Measurements from ENCODE around the gene NAMPT. TPM values are rescaled to one million over a fixed set of nuclear protein-coding genes. Genes with fewer than 3 reads are reported as not detected.

The NAMPT gene
- total and polyA plus RNA-seq, 11 donors, result 34.4 to 573 (median 131) TPM

DNA sequence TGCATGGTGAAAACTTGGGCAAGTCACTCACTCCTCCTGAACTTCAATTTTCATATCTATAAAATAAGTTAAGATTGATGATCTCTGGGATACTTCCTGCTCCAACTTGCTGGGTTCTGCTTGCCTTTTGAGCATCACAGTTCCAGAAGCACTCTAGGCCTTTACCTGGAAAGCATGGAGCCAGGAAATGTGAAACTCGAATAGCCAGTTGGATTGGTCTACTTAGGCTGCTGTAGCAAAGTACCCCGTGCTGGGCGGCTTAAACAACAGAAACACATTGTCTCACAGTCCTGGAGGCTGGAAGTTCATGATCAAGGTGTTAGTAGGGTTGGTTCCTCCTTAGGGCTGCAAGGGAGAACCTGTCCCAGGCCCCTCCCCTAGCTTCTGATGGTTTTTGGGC is 64.5 kb downstream of the NAMPT start:
- Histone ChIP-seq H3K36me3 (no peaks in the 10 kb centered on the region), H3K9me3 (no peaks in the 10 kb centered on the region), H3K4me1 (peaks cover 7 to 46% (median 27%) of the 10 kb centered on the region in 12 donors), H3K27ac (no peak overlapping the region), H3K4me3 (no peak overlapping the region), H3K27me3 (no peaks in the 10 kb centered on the region)
- DNase-seq (no peak), ATAC-seq (no peak)
- WGBS, 4 donors, result 88 to 97% (median 93%) methylated on average over 3 of the region's 3 CpGs
- intact Hi-C loops (cut with DNase I), result loop anchor here in 1 of 10 donors (5.0 kb wide), 1 partner anchor 52 kb away; no protein-coding TSS in a partner anchor
- TF ChIP-seq, protein P1, sequence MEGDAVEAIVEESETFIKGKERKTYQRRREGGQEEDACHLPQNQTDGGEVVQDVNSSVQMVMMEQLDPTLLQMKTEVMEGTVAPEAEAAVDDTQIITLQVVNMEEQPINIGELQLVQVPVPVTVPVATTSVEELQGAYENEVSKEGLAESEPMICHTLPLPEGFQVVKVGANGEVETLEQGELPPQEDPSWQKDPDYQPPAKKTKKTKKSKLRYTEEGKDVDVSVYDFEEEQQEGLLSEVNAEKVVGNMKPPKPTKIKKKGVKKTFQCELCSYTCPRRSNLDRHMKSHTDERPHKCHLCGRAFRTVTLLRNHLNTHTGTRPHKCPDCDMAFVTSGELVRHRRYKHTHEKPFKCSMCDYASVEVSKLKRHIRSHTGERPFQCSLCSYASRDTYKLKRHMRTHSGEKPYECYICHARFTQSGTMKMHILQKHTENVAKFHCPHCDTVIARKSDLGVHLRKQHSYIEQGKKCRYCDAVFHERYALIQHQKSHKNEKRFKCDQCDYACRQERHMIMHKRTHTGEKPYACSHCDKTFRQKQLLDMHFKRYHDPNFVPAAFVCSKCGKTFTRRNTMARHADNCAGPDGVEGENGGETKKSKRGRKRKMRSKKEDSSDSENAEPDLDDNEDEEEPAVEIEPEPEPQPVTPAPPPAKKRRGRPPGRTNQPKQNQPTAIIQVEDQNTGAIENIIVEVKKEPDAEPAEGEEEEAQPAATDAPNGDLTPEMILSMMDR (IDR thresholded peaks at IDR 0.05), result no peak
- no peak for TF ChIP-seq POLR2A (IDR thresholded peaks at IDR 0.05)

DNA sequence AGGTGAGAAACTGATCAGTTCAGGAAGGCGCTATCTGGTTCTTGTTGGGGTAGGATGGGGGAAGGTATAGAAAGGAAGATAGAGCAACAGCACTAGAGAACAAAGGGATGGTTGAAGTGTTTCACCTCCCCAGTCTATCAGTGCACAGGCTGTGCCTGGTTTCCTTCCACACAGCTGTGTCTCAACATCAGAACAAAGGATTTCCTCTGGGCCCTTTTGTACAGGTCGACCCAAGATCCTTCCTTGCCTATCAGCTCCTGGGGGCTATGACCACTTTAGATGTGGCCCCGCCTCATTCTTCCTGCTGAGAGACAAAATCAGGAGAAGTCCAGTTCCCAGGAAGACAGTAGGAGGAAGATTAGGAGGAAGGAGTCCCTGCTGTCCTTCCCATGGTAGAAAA is 65.6 kb downstream of the NAMPT start:
- intact Hi-C loops (cut with DNase I), result loop anchor here in 6 of 10 donors (5.0 to 10.0 kb wide), 6 partner anchors 37 to 152 kb away; partner anchors contain the start of gene NAMPT (in 1 of the 6)
- Histone ChIP-seq H3K27ac (peak overlapping the region in 7 of 12 donors; percentile 2 to 92 (median 32)), H3K4me3 (no peak overlapping the region), H3K36me3 (no peaks in the 10 kb centered on the region), H3K9me3 (no peaks in the 10 kb centered on the region), H3K4me1 (peaks cover 7 to 46% (median 27%) of the 10 kb centered on the region in 12 donors), H3K27me3 (no peaks in the 10 kb centered on the region)
- TF ChIP-seq, protein P1 (IDR thresholded peaks at IDR 0.05), result no peak
- no peak for TF ChIP-seq POLR2A (IDR thresholded peaks at IDR 0.05)
- peak in 2 of 4 donors; percentile 4 to 48 for ATAC-seq
- WGBS, 4 donors, result 59 to 78% (median 69%) methylated on average over 3 of the region's 3 CpGs
- peak in 1 of 5 donors; percentile 41 for DNase-seq

DNA sequence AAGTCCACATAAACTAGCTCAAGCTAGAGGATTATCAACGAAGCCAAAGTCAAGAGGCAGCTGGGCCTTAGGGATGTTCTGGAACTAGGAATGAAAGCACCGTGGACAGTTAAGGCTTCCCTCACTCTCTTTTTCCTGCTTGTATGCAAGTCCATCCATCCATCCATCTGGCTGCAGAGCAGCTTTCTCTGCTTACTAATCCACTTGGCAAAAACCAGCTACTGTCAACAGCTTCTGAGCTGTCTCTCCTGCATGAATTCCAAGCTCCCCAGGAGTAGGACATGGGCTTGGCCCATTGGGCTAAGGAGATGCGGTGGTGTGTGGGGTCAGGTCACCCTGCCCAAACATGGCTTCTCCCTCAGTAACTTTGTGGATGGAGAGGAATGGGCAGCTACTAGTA is 66.2 kb downstream of the NAMPT start:
- Histone ChIP-seq H3K9me3 (no peaks in the 10 kb centered on the region), H3K4me1 (peaks cover 7 to 46% (median 27%) of the 10 kb centered on the region in 12 donors), H3K4me3 (no peak overlapping the region), H3K36me3 (no peaks in the 10 kb centered on the region), H3K27ac (peak overlapping the region in 8 of 12 donors; percentile 24 to 92 (median 86)), H3K27me3 (no peaks in the 10 kb centered on the region)
- DNase-seq (peak in 1 of 5 donors; percentile 44), ATAC-seq (no peak)
- WGBS, 4 donors, result 77 to 87% (median 83%) methylated on average over 3 of the region's 3 CpGs
- intact Hi-C loops (cut with DNase I), result loop anchor here in 6 of 10 donors (5.0 to 10.0 kb wide), 6 partner anchors 36 to 151 kb away; partner anchors contain the start of gene NAMPT (in 1 of the 6)
- no peak for TF ChIP-seq POLR2A (IDR thresholded peaks at IDR 0.05)
- TF ChIP-seq, protein P1 (IDR thresholded peaks at IDR 0.05), result no peak

DNA sequence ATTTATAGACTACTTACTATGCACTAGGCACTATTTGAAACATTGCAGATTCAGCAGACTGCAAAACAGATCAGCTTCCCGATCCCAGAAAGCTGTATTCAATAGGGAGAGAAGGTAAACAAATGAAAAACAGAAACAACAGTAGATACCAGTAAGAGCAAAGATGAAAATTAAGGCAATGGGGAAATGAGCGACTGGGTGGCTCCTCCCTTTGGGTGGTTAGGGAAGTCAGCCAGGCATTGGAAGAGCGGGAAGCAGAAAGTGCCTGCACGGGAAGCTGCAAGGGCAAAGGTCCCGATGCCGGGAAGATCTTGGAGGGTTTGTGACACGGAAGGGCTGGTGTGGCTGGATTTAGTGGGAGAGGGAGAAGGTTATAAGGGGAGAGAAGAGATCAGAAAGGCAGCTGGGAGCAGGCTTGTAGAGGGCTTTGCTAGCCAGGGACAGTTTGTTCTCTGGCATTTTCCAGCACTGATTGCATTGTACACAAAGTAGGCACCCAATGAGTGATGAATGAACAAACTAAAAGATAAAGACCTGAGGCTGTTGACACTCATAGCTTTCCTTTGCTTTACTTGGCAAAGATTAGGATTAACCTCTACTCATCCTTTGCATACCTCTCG is 67.8 kb downstream of the NAMPT start:
- TF ChIP-seq, protein P1 (IDR thresholded peaks at IDR 0.05), result no peak
- no peak for TF ChIP-seq POLR2A (IDR thresholded peaks at IDR 0.05)
- peaks cover 7 to 38% (median 24%) of the 10 kb centered on the region in 12 donors for H3K4me1 ChIP-seq
- H3K27me3 ChIP-seq, result no peaks in the 10 kb centered on the region
- peak overlapping the region in 8 of 12 donors; percentile 6 to 33 (median 28) for H3K4me3 ChIP-seq
- WGBS, 4 donors, result 14 to 21% (median 17%) methylated on average over 8 of the region's 8 CpGs
- peak; percentile 94 to 97 (median 96) for ATAC-seq
- no peaks in the 10 kb centered on the region for H3K36me3 ChIP-seq
- H3K27ac ChIP-seq, result peak overlapping the region; percentile 76 to 93 (median 88)
- DNase-seq, result peak; percentile 41 to 94 (median 69)
- intact Hi-C loops (cut with DNase I), result loop anchor here in 6 of 10 donors (1.0 to 10.0 kb wide), 11 partner anchors 22 to 150 kb away; partner anchors contain the start of gene NAMPT (in 4 of the 6)
- no peaks in the 10 kb centered on the region for H3K9me3 ChIP-seq

All from heart left ventricle (tissue), 16 donors.